Activated CD4-positive, alpha-beta T cell treated with anti-CD3 and anti-CD28 coated beads, Interleukin-2, amount 50 U/mL, for 48 hours (primary cell): ENCODE measurements around the gene ATP8A2.

Experiments
- DNase-seq, 2 experiments: peaks; one replicate each; pipeline ENCODE4 v3.0.0-alpha.2; 2020

Gene ATP8A2

DNA sequence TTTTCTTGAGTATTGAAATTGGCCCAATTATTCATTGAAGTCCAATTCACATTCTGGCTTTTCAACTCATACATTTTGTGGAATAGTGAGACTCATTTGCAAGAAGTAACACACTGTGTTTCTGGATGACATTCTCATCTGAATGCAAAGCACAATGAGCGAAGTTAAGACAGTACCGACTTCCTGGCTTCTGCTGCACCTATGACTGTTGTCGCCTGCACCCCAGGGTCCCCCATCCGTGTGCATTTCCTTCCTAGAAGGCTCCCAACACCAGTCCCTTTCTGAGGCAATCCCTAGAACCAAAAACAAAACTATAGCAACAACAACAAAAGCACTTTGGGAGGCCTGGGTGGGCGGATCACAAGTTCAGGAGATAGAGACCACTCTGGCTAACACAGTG is 496.7 kb downstream of the ATP8A2 start:
- no peak for DNase-seq

DNA sequence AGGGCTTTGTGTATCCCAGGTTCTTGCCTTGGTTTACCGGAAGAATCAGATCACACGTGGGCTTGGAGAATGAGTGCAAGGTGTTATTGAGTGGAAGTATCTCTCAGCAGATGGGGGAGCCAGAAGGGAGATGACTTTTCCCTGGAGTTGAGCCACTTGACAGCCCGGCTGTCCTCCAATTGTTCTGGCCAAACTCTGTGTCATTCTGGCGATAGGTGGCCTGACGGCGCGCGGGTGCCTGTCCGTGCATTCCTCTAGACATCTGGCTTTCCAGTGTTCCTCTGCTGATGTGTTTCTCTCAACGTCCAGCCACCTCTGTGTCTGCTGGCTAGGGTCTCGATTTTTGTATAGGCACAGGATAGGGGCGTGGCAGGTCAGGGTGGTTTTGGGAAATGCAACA is 498.2 kb downstream of the ATP8A2 start:
- no peak for DNase-seq

DNA sequence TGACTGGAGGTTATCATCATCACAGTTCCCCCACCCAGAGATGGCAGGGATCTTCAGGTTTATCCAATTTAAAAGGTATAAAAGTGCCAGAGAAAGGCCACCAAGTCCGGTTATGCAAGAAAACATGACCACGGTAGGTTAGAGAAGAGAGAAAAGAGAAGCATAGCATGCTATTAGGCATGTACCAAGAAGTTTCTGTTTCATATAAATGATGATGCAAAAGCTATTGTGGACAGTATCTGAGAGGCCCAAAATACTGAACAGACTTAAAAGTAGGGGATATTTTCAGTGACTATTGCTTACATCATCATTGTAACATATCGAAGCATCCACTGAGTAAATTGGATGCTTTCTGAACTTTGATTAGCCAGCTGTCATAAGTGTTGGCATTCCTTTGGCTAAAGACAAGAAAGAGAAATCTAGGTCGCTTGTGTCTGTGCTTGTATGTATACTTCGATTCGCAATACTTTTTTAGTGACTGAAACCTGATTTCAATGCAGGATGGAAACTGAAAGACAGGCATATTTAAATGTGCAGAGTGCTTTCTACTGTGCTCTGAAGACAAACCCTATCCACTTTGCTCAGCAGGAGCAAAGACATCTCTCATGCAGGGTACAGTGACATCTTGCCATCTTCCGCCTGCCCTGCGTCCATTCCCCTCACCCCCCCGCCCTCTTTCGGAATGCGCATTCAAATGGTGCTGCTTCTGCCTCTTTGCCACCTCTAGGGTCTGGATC is 499.8 kb downstream of the ATP8A2 start:
- no peak for DNase-seq

DNA sequence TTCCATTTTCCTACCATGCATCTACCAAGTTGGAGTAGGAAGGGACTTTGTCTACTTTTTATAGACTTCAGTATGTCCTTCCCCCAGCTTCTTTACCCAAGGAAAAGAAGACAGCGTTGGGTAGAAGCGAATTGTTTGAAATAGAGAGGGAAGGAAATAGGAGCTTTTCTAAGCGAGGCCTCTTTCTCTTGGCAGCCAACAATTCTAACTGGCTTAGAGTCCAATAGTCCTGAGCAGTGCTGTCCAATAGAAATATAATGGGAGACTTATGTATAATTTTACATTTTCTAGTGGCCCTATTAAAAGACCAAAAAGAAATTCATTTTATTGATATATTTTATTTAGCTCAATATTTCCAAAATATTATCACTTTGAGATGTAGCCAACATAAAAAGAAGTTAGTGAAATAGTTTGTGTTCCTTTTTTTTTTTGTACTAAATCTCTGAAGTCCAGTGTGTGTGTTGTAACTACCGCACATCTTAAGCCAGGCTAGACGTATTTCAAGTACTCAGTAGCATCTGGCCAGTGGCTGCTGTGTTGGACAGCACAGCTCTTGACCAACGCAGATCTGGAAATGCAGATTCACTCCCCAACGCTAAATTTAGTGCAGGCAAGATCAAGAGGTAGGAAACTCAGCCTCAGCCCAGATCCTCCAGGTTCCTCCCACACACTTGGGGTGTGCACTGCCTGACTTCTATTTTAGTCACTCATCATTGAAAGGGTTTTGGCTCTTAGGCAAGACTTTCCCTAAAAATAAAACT is 500.9 kb downstream of the ATP8A2 start:
- peak in 1 of 2 experiments; percentile 27 for DNase-seq

DNA sequence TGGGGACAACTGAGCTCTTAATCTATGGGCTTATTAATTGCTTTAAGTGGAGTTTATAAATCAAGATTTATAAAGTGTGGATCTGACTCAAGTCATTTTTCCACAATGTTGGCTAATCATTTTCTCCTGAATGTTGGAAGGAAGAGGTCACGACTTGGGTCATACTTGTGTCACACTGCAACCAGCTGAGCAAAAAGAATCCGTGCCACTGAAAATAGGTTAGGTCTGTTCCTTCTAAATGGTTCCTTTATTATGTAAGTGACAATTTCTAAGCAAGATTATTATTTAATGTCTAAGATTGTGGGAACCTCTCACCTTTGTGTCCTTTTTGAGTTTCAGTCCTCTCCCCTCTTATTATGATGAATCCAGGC is 501.5 kb downstream of the ATP8A2 start:
- no peak for DNase-seq

DNA sequence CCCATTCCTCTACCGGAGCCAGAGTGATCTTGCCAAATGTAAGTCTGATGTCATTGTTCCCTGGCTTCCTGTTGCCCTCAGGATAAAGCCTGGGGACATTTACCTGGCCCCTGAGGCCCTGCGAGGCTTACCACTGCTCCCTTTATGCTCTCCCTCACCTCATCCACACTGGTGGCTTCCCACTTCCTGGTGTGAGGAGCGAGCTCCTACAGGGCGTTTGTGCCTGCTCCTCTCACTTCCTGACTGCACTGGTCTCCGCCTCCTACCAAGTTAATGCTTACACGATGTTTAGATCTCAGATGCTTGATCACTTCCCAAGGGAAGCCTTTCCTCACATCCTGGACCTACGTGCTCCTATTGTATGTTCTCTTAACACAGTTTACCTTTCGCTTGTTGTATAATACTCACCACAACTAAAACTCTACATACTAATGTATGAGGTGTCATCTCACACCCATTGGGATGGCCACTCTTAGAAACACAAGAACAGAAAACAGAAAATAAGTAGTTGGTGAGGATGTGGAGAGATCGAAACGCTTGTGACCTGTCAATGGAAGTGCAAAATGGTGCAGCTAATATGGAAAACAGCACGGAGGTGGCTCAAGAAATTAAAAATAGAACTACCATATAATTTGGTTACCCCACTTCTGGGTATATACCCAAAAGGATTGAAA is 502.4 kb downstream of the ATP8A2 start:
- no peak for DNase-seq

DNA sequence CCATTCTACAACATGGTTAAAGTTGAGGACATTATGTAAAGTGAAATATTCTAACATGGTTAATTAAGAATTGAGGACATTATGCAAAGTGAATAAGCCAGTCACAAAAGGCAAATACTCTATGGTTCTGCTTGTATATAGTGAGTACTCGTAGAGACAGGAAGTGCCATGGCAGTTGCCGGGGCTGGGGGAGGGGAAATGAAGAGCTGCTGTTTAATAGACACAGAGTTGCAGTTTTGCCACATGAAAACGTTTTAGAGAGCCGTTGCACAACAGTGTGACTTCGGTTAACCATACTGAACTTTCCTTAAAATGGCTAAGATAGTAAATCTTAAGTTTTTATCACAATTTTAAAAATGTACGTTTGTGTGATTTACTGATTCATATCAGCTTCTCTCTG is 503.1 kb downstream of the ATP8A2 start:
- peak; percentile 58 to 60 for DNase-seq

DNA sequence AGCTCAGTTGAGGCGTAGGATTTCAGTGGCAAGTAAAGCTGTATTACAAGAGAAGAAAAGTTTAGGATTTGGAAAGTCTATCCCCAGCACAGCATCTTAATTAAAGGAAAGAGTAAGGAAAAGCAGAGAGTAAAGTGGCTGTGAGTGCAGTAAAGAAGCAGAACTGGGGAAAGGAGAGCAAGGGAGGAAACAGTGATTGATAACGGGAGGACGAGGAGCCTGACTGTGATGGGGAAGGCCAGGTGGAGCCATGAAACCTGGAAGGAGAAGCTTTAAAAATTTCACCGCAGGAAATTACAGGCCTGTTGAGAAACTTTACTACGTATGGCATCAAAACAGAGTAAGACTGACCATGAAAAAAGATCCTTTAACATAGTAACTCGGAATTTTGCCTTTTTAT is 504.5 kb downstream of the ATP8A2 start:
- no peak for DNase-seq

DNA sequence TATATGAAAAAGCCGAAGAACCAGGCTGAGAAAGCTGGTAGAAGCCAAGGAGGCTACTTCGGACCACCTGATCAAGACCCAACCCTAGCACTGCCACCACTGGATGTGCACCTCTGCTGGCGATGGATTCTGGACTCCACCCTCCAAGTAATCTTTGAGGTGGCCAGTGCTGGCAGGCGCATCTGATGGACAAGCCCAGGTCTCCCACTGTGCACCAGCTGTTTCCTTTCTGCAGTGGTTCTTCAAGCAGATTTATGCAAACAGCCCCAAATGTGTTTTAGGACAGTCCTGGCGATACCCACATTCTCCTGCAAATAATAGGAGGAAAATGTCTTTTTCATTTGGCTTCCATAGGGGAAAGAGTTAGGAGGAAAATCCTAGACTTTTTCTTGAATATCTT is 507.7 kb downstream of the ATP8A2 start:
- DNase-seq = no peak

DNA sequence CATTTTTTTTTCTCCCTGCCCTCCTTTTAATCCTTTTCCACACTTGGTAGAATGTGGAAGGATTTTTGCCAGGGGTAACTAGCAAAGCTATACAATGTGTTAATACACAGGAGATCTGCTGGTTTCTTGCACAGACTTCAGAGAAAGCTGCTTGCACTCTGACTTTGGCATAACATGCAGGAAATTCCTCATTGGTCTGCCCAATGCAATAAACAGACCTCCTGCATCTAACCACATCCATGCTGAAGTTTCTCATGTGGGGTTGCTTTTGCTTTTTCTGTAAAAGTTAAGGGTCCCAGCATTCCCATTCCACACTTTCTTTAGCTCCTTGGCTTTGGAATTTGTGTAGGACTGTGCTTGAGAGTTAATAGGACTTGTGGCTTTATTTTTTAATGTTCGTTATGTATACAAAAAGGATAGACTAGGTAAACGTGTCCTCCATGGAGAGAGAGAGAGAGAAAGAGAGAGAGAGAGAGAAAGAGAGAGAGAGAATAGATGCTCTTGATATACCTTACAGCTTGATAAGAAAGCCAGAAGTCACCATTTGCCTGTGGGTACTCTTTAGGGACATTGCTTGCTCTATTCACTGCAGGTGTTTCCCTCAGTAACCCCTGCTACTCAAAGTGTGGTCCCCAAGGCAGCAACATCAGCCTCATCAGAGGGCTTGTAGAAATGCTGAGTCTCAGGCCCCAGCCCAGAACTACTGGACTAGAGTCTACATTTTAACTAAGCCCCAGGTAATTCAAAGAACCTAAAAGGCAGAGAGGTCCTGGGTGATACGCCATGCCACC is 509.6 kb downstream of the ATP8A2 start:
- DNase-seq = no peak

DNA sequence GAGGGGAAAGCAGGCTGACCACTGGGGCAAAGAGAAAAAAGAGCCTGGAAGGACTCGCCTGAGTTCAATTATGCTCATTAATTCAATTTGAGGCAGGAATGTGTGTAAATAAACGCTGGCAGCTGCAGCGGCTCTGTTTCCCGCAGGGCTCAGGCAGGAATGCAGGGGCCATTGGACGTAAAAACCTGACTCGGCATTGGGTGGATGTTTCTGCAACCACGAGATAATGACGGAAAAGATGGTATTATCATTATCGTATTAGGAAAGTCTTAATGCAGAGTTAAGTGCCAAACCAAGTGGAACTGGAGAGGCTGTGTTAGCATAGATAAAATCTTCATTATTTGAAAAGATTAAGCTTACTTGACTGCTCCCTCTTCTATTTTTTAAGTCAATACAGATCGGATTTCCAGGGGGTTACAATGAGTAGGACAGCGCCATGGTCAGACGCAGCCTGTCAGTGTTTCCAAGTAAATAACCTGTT is 510.2 kb downstream of the ATP8A2 start:
- DNase-seq = no peak

DNA sequence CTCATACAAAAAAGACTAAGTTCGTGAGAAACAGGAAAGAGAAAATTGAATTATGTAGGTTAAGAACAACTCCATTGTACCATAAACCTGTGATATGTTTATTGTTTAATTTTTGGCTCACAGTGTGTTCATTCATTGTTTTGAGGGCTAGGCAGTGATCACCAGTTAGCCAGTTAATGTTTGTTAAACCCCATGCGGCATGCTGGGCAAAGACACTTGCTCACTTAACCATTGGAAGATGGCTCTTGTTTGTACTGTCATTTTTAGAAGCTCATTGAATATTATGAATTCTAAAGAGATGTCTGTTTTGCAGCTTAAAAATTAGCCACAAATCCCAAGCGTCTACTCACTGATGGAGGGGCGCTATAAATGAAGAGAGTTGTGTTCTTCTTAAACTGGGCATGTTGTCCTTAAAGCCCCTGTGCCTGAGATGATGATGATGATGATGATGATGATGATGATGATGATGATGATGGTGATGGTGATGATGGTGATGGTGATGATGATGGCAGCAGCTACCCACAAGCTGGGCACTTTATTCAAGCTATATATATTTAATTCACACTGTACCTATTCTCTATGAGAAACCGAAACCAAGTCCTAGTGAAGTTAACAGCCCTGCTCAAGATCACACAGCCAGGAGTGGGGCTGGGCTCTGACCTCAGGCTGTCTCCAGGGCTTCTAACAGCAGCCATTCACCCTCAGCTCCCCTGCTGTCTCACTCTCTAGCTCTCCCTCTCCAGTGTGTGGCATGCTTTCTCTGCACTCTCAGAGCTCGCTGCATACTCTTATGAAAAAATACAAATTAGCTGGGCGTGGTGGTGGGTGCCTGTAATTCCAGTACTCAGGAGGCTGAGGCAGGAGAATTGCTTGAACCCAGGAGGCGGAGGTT is 510.9 kb downstream of the ATP8A2 start:
- DNase-seq = no peak

DNA sequence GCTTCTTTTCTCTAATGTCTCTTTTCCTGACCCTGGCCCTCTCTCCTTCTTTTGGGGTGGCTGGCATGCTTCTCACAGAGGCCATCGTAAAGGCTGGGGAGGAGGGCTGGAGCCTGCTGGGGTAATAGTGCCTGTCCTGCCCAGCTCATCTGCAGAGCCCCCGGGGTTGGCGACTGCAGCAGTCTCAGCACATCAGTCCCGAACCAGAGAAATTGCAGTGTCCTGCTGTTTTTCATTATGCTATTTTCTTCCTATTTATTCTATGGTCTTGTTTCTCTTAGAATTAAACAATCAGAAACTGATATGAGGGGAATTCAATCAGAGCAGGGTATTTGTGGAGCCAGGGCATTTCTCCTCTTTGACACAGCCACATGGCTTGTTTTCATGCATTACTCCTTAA is 513.6 kb downstream of the ATP8A2 start:
- no peak for DNase-seq

DNA sequence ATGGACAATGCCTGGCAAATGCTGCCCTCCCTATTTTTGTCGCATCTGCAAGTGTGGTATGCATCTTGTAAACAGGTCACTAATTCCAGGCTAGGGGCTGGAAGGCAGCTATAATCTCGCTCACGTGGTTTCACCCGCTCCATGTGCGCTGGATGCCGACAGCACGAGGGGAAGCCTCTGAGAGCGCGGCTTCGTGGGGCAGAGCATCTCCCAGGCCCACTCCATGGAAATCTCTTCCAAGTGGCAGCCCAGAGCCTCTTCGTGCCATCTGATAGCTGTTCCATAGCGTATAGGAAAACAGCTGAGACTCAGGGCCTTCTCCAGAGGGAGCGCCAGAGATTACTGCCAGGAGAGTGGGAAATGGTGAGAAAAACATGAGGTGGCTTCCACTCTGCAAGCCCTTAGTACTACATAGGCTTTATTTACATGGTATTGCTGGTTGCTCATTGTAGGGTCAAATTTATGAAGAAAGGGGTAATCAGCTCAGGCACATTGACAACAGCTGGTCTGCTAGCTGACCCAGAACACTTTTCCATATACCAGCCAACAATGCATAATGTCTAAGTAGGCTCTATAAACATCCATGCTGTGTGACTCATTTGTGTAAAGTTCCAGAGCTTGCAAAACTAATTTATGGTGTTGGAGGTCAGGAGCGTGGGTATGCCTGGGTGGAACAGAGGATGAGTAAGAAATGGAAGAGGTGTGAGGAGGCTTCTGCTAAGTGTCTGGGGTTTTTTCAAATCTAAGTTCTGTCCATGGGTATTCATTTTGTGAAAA is 514.9 kb downstream of the ATP8A2 start:
- DNase-seq = peak in 1 of 2 experiments; percentile 36

DNA sequence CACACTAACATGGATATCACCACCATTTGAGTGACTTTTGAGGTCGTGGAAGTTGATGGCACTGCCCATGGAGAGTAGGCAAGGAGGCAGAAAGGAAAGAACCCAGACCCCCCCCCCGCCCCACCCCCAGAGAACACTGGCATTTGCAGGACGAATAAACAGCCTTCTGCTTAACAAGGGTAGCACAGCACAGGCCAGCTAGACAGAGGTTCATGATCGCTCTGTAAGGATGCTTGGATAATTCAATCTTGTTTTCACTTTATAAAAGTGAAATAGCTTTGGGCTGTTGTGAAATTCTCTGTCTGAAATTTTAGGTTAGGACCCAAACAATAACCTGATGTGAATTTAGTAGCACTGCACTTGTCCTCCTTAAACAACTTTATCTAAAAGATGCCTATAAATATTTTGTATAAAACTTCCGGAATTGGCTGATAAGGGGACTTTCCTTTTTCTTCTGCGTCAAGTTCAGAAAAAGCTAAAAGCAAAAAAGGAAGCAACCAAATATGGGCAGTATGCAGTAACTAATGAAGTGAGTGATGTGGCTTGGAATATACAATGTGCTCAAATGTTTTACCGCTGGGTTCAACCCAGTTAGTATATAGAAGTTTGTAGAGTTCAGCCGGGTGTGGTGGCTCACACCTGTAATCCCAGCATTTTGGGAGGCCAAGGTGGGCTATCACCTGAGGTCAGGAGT is 516.3 kb downstream of the ATP8A2 start:
- DNase-seq = no peak

DNA sequence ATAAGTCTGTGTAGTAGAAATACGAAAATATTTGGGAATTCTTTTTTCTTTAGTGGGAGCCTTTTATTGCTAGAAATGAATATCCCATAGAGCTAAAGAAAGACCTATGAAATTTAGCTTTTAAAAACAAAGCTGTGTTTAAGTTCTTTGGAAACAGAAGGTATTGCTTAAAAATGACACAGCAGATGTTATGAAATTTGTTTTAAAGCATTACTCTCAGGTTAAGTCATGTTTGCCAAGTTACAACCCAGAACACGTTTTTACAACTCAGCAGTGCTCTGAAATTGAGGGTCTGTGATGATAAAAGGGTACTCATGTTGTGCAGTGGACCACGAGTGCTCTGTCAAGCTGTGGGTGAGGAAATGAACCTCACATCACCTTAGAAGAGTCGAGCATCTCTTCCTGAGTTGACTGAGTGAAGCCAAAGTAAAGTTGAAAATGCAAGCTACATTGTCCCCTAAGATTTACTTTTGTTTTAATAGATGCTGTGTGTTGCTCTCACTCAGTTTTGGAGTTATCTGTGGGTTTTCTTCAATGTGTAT is 519.0 kb downstream of the ATP8A2 start:
- no peak for DNase-seq

DNA sequence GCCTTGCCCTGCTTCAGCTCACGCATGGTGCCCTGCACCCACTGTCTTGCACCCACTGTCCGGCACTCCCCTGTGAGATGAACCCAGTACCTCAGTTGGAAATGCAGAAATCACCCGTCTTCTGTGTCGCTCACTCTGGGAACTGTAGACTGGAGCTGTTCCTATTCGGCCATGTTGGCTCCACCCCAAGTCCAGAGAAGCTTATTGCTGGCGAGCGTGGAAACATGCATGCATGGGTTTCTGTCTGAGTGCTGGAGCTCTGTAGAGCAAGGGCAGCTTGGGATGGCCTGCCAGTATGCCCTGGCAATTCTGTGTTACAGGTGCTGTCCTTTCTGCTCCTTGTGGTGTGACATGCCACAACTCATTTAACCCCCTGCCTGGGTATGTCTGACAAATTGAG is 527.2 kb downstream of the ATP8A2 start:
- no peak for DNase-seq

DNA sequence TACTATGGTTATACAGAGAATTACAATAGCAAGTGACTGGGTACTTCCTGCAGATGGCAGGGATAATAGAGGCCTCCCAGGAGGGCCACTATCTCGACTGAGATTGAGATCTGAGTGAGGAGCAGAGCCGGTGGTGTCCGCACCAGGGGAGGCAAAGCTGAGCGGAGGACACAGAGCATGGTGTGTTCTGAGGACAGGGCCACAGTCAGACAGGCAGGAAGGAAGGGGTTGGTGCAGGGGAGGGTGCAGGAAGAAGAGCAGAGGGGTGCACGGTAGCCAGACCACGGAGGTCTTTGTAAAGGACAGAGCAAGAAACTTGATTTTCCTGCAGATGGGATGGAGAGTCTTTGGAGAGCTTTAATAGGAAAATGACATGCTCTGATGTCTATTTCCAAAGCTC is 527.7 kb downstream of the ATP8A2 start:
- DNase-seq = no peak

DNA sequence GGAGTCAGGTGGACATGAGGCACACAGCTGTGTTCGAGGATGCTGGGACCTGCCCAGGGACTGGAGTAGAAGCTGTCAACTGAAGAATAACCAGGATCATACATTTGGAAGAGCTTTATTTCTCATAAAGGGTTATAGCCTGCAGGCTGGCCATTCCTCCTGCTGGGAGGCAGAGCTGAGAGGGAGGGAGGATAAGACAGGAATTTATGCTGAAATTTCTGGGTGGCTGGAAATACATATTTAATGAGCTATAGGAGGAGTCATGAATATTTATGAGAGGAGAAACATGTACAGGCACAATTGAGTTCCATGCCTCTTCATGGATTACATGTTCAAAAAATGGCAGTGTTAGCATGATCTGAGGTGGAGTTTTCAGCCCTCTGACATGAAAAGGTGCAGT is 528.2 kb downstream of the ATP8A2 start:
- no peak for DNase-seq
